GM23248 (cell line): Measurements from ENCODE around the gene PAM. TPM values are rescaled to one million over a fixed set of nuclear protein-coding genes. Genes with fewer than 3 reads are reported as not detected.

Experiments used
- DNase-seq: peaks from one replicate; pipeline ENCODE4 v3.0.0-alpha.2; 2015
- H2AFZ ChIP-seq: fragments of 200-600 bp; sonication (generic); 2 replicates; pipeline ENCODE4 v1.6.1; 2016; ENCODE audit warnings: antibody characterized with exemption
- H3F3A ChIP-seq: fragments of 200-600 bp; sonication (generic); 2 replicates; pipeline ENCODE4 v1.6.1; 2016; ENCODE audit warnings: mild to moderate bottlenecking, antibody characterized with exemption, mixed run types; ENCODE audit not compliant: insufficient read depth
- H3K27ac ChIP-seq: fragments of 200-600 bp; sonication (generic); 2 replicates; pipeline ENCODE4 v1.5.1; 2016; ENCODE audit warnings: mild to moderate bottlenecking
- H3K27me3 ChIP-seq: fragments of 200-600 bp; sonication (generic); replicated peaks from 2 replicates; pipeline ENCODE4 v1.6.1; 2016; ENCODE audit warnings: mild to moderate bottlenecking; ENCODE audit not compliant: insufficient read depth
- H3K36me3 ChIP-seq: fragments of 200-600 bp; sonication (generic); 2 replicates; pipeline ENCODE4 v1.6.1; 2016; ENCODE audit warnings: low read depth, mild to moderate bottlenecking
- H3K4me1 ChIP-seq: fragments of 200-600 bp; sonication (generic); 2 replicates; pipeline ENCODE4 v1.6.1; 2016; ENCODE audit warnings: mild to moderate bottlenecking; ENCODE audit not compliant: insufficient read depth
- H3K4me2 ChIP-seq: fragments of 200-600 bp; sonication (generic); one replicate; pipeline ENCODE4 v1.6.1; 2016; ENCODE audit warnings: mild to moderate bottlenecking; ENCODE audit not compliant: unreplicated experiment
- H3K4me3 ChIP-seq: fragments of 200-600 bp; sonication (generic); 2 replicates; pipeline ENCODE4 v1.5.1; 2016; ENCODE audit warnings: mild to moderate bottlenecking
- H3K79me2 ChIP-seq: fragments of 200-600 bp; sonication (generic); 2 replicates; pipeline ENCODE4 v1.6.1; 2016; ENCODE audit warnings: mild to moderate bottlenecking; ENCODE audit not compliant: insufficient read depth
- H3K9ac ChIP-seq: fragments of 200-600 bp; sonication (generic); 2 replicates; pipeline ENCODE4 v1.6.1; 2016; ENCODE audit warnings: mild to moderate bottlenecking
- H3K9me2 ChIP-seq: fragments of 200-600 bp; sonication (generic); 2 replicates; pipeline ENCODE4 v1.6.1; 2016; ENCODE audit warnings: mixed run types, mild to moderate bottlenecking, moderate library complexity; ENCODE audit not compliant: insufficient read depth
- H3K9me3 ChIP-seq: fragments of 200-600 bp; sonication (generic); one replicate; pipeline ENCODE4 v1.6.1; 2017; ENCODE audit warnings: low read depth
- H4K20me1 ChIP-seq: fragments of 200-600 bp; sonication (generic); 2 replicates; pipeline ENCODE4 v1.6.0; 2016; ENCODE audit not compliant: insufficient read depth
- EZH2 ChIP-seq: fragments of 200-600 bp; sonication (generic); IDR thresholded peaks from 2 replicates; pipeline ENCODE4 v1.6.1; 2018; ENCODE audit warnings: antibody characterized with exemption, mild to moderate bottlenecking; ENCODE audit not compliant: insufficient read depth, poor library complexity, severe bottlenecking
- EZH2phosphoT487 ChIP-seq: fragments of 200-600 bp; sonication (generic); IDR thresholded peaks from 2 replicates; pipeline ENCODE4 v1.6.1; 2018; ENCODE audit warnings: antibody characterized with exemption, moderate library complexity, mild to moderate bottlenecking, low read depth; ENCODE audit not compliant: insufficient read depth
- WGBS, 2 experiments: methylation state at CpG; one replicate each; pipeline ENCODE4 v1.1.6; 2015 to 2017; ENCODE audit warnings: low lambda C conversion rate in 2 of 2, low coverage in 1 of 2; ENCODE audit errors: missing lambda C conversion rate in 2 of 2; 5-methylcytosine and 5-hydroxymethylcytosine counted together
- in situ Hi-C: fragments of 300-500 bp; cut with MboI; formaldehyde crosslinking; loops from 2 replicates; pipeline ENCODE4 v1.15.0; 2020
- polyA plus RNA-seq: library from polyadenylated mRNA; unstranded; fragments of >200 nt; fragmentation: Nextera tagmentation; extraction: Ambion mirVana; gene quantifications from 2 replicates; pipeline ENCODE4 v1.2.1, GENCODE V29; 2016
- total RNA-seq: library from RNA; depleted of rRNA; stranded (reverse); fragments of >200 nt; shearing (Covaris generic); gene quantifications from 2 replicates; pipeline ENCODE4 v1.2.3, GENCODE V29; 2014

Gene PAM
- total and polyA plus RNA-seq, 2 experiments from 2014 or later = 429 to 499 TPM

GRCh38 chr5:102865510-102866236 lies 110.6 kb downstream of the PAM start:
- Histone ChIP-seq H3K9me2 (no peaks in the 10 kb centered on the region), H3K79me2 (peaks cover 62% of the 10 kb centered on the region)
- WGBS, 2 experiments = 1% methylated on average over 44 to 54 of the region's 54 CpGs

GRCh38 chr5:102866237-102866600 lies 111.1 kb downstream of the PAM start:
- in situ Hi-C loops = no loop called here
- Histone ChIP-seq H3K4me2 (peak overlapping the region; percentile 96), H3K79me2 (peaks cover 64% of the 10 kb centered on the region), H4K20me1 (no peaks in the 10 kb centered on the region), H2AFZ (peak overlapping the region; percentile 88), H3K9me2 (no peaks in the 10 kb centered on the region), H3K36me3 (peaks cover 4% of the 10 kb centered on the region; the same call in 1 of the 2 replicates), H3K9ac (peak overlapping the region; percentile 92), H3F3A (peaks cover 18% of the 10 kb centered on the region), H3K4me1 (peaks cover 35% of the 10 kb centered on the region), H3K27ac (peak overlapping the region; percentile 99), H3K27me3 (no peaks in the 10 kb centered on the region), H3K4me3 (peak overlapping the region; percentile 76), H3K9me3 (no peaks in the 10 kb centered on the region)
- WGBS, 2 experiments = 1% methylated on average over 7 of the region's 7 CpGs
- TF ChIP-seq EZH2 = no peak
- TF ChIP-seq EZH2phosphoT487 = no peak
- DNase-seq = no peak

More at GRCh38 chr5:102865510-102866236, 110.6 kb downstream of the PAM start:
- H3K4me3 ChIP-seq = peak overlapping the region; percentile 76
- in situ Hi-C loops = no loop called here
- no peaks in the 10 kb centered on the region for H4K20me1 ChIP-seq
- H2AFZ ChIP-seq = peak overlapping the region; percentile 88
- peaks cover 35% of the 10 kb centered on the region for H3K4me1 ChIP-seq
- H3F3A ChIP-seq = peaks cover 18% of the 10 kb centered on the region
- H3K4me2 ChIP-seq = peak overlapping the region; percentile 96
- H3K27ac ChIP-seq = peak overlapping the region; percentile 99
- peak overlapping the region; percentile 92 for H3K9ac ChIP-seq
- no peaks in the 10 kb centered on the region for H3K27me3 ChIP-seq
- DNase-seq = peak; percentile 94
- H3K36me3 ChIP-seq = peaks cover 4% of the 10 kb centered on the region; the same call in 1 of the 2 replicates
- TF ChIP-seq EZH2 (no peak), EZH2phosphoT487 (no peak)
- H3K9me3 ChIP-seq = no peaks in the 10 kb centered on the region

DNA sequence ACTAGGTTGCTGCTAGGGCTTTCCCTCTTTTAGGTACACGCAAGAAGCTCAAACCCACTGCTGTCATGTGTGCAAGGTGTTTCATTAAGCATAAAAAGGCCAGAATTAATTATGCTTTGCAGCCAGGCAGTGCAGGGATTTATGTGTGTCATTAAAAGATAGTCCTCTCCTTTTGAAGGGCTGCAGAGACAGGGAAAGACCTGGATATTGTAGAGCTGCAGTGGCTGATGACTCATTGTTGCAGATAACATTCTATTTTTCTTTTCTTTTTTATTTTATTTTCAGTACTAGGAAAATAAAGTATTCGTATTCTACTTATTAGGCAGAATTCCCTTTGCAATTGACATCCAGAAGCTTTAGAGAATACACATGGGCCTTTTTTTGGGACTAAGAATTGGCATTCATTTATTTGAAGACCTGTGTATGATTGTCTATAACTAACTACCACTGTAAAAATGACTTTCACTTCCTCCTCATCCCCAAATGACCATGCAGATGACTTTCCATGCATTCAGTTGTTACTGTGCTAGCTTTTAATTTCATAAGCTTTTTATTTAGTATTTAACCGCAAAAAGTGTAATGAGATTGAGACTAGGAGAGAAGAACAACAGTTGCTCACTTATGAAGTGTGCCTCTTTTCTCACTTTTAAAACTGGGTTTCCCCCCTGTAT lies 113.0 kb downstream of the PAM start:
- Histone ChIP-seq H3K9ac (peak overlapping the region; percentile 92; the same call in 1 of the 2 replicates), H3K9me3 (no peaks in the 10 kb centered on the region), H3K27ac (no peak overlapping the region), H3K36me3 (peaks cover 4% of the 10 kb centered on the region; the same call in 1 of the 2 replicates), H3F3A (peaks cover 18% of the 10 kb centered on the region), H2AFZ (no peak overlapping the region), H3K9me2 (no peaks in the 10 kb centered on the region), H3K79me2 (peaks cover 63% of the 10 kb centered on the region), H3K4me3 (peak overlapping the region; percentile 76), H4K20me1 (no peaks in the 10 kb centered on the region), H3K27me3 (no peaks in the 10 kb centered on the region), H3K4me1 (peaks cover 35% of the 10 kb centered on the region), H3K4me2 (peak overlapping the region; percentile 96)
- no peak for TF ChIP-seq EZH2
- no peak for TF ChIP-seq EZH2phosphoT487
- 52 to 58% methylated on average over 3 of the region's 3 CpGs for WGBS, 2 experiments
- peak; percentile 64 for DNase-seq
- in situ Hi-C loops = no loop called here

GRCh38 chr5:102869230-102869629 lies 114.1 kb downstream of the PAM start:
- H3K27ac ChIP-seq = no peak overlapping the region
- H3F3A ChIP-seq = peaks cover 17% of the 10 kb centered on the region
- no peak overlapping the region for H2AFZ ChIP-seq
- no peaks in the 10 kb centered on the region for H3K27me3 ChIP-seq
- no peaks in the 10 kb centered on the region for H3K9me2 ChIP-seq
- H4K20me1 ChIP-seq = no peaks in the 10 kb centered on the region
- no peak overlapping the region for H3K4me2 ChIP-seq
- no peak for DNase-seq
- H3K79me2 ChIP-seq = peaks cover 65% of the 10 kb centered on the region
- peaks cover 4% of the 10 kb centered on the region; the same call in 1 of the 2 replicates for H3K36me3 ChIP-seq
- TF ChIP-seq EZH2 (no peak), EZH2phosphoT487 (no peak)
- no peaks in the 10 kb centered on the region for H3K9me3 ChIP-seq
- H3K4me1 ChIP-seq = peaks cover 31% of the 10 kb centered on the region
- 96% methylated on average over 1 of the region's 1 CpG for WGBS, 2 experiments
- no peak overlapping the region for H3K4me3 ChIP-seq
- H3K9ac ChIP-seq = no peak overlapping the region
- in situ Hi-C loops = no loop called here
